GM12874 (cell line): ENCODE data around the gene CERS5.
A peak's percentile ranks its signal among the peaks of the same experiment; 100 is the strongest.

ENCODE experiments used
- TF ChIP-seq, protein P1 (sequence below): IDR thresholded peaks from 2 replicates; pipeline ENCODE4 v1.5.1; 2011; ENCODE audit warnings: low read depth, mild to moderate bottlenecking, control low read depth, low read length, moderate library complexity; ENCODE audit not compliant: insufficient read depth

The CERS5 gene

DNA sequence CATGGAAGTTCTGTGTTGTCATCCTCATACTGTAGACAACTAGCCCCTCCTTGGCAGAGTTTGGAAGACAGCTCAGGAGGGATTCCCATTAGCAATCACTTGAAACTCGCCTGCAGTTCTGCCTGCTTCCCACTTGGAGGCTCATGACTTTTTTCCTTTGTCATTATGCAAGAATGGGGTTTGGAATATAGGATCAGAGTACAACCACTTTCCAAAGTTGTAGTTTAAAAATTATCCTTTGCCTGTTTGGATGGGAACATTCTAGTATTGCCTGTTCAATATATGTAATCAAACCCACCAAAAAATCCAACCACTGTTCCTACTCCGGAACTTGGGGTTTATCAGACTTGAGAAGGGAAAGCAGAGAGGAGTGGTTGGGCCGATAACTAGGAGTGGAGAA lies 65.5 kb downstream of the CERS5 start:
- TF ChIP-seq, protein P1, sequence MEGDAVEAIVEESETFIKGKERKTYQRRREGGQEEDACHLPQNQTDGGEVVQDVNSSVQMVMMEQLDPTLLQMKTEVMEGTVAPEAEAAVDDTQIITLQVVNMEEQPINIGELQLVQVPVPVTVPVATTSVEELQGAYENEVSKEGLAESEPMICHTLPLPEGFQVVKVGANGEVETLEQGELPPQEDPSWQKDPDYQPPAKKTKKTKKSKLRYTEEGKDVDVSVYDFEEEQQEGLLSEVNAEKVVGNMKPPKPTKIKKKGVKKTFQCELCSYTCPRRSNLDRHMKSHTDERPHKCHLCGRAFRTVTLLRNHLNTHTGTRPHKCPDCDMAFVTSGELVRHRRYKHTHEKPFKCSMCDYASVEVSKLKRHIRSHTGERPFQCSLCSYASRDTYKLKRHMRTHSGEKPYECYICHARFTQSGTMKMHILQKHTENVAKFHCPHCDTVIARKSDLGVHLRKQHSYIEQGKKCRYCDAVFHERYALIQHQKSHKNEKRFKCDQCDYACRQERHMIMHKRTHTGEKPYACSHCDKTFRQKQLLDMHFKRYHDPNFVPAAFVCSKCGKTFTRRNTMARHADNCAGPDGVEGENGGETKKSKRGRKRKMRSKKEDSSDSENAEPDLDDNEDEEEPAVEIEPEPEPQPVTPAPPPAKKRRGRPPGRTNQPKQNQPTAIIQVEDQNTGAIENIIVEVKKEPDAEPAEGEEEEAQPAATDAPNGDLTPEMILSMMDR, result no peak

DNA sequence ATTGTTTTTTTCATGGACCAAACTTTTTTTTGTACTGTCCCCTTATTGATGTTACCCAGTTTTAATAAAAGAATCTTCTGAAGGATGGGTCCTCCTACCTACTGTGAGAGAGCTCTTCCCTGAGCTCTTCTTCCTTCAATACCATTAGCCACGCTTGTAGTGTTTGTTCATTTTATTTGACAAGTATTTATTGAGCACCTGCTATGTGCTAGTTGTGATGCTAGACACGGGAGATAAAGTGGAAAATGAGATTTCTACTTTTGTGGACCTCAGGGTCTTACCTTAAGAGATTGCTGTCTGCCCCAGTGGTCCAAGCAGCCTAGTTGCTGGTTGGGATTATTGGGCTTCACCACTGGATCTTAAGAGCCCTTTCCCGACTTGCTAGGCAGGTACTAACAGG lies 66.6 kb downstream of the CERS5 start:
- TF ChIP-seq, protein P1, result no peak

DNA sequence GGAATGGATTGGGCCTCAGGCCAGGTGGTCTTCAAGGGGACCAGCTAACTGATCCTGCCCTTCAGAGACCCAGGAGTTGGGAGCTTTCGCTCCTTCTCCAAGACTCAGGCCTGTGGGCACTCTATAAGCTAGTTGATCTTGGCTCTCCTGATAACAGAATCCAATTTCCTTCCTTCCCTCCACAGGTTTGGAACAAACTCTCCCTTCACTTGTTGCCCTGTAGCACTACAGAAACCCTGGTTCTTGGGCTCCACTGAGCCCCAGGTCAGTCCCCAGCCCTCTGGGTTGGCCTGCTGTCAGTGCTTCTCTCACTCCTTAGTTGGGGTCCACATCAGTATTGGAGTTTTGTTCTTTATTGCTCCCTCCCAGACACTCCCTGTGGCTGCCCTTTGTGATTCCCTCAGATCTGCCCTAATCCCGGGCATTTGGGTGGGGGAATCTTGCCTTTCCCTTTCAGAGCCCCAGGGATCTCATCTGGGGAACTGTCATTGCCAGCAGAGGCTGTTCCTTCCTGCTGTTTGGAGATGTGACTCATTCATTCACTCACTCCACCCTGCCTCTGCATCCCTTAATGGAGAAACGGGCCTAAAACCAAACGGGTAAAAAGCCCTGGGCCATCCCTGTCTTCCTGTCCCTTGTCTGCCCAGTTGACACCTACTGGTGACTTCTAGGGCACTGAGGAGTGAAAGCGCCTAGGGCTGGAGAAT lies 67.7 kb downstream of the CERS5 start:
- TF ChIP-seq, protein P1, result no peak

DNA sequence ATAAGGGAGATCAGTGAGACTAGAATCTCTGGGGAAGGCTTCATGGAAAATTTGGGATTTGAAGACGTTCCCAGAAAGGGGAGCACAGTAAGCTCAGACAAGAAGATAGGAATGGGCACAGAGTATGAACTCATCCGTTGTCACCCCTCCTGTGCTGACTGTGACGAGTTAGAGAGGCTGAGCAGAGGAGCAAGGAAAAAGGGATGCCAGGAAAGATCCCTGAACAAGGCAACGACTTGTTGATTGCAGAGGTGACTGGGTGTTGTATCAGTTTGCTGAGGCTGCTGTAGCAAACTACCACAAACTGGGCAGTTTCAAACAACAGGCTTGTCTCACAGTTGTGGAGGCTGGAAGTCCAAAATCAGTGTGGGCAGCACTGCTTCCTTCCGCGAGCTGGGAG lies 69.2 kb downstream of the CERS5 start:
- TF ChIP-seq, protein P1, result no peak

DNA sequence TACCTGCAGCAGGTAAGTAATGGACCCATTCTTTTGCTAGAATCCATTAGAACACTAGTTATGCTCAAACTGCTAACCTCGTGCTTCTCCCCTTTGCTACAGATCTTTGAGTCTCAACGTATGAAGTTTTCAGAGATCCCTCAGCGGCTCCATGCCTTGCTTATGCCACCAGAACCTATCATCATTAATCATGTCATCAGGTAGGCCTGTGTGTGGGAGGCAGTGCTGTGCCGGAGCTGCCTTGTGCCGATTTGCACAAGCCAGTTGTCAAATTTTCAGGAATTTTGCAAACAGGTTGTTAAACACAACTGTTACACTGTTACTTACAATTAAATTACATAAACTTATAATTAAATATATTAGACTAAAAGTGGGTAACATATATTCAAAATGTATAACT lies 76.8 kb downstream of the CERS5 start:
- TF ChIP-seq, protein P1, result no peak

DNA sequence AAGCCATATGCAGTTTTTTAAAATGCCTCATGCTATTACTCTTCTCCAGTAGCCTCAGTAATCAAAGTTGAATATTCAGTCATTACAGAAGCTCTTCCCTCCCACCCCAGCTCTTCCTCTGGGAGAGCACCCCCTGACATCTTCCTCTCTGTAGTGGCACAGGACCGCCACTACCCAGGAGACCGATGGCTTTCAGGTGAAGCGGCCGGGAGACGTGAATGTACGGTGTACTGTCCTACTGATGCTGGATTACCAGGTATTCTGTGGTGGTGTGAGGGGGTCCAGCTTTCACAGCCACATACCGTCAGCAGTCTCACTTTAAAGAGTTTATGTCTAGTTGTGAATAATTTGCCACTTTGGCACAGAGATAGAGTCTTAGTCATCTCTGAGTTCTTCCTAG lies 77.4 kb downstream of the CERS5 start:
- TF ChIP-seq, protein P1, result no peak

DNA sequence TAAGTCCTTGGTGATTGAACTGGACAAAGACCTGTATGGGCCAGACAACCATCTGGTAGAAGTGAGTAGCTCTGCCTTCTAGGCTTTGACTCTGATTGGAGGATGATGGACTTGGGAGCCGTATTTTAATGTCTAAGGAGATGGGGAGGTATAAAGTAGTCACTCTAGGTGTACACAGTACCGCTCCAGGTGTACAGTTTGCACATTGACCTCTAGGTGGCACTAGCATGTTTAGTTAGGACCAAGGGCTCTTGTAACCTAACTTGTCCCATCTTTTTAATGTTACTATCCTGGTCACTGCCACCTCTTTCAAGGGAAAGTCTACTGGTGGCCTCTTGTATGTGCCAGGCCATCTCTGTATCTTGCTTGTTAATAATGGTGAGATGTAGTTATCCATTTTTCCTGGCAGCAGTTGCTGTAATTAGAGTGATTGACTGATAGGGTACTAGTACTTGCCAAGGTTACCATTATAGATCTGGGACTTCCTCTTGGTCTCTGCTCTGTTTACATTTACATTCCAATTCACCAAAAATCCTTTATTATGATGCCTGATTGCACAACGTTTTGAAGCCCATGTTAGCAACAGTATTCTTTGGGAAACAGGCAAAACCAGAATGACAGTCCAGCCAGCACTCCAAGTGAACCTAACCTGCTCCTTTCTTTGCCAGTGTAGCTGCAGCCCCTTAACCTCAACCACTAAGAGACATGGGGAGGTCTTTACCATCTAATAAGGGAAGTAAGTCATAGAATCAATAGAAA lies 78.4 kb downstream of the CERS5 start:
- TF ChIP-seq, protein P1, result peak; percentile 81
